Central memory CD8-positive, alpha-beta T cell (primary cell): ENCODE results near the gene MEAK7.
A peak's percentile ranks its signal among the peaks of the same experiment; 100 is the strongest.
"Not testable (repeated sequence)": the region's sequence is repeated elsewhere in the genome, so short reads cannot be mapped to it uniquely, and the experiment has no call there.

Source experiments
- ATAC-seq: fragments of 150-1000 bp; cut with Tn5 transposase; replicated peaks from 2 replicates; pipeline ENCODE4 v1.10.0; 2022; ENCODE audit warnings: mild to moderate bottlenecking, moderate FRiP score, moderate number of reproducible peaks; ENCODE audit not compliant: poor library complexity, severe bottlenecking; ENCODE audit errors: extremely low read depth
- DNase-seq, 2 donors: peaks; one replicate each; pipeline ENCODE4 v3.0.0; 2021; ENCODE audit warnings: low spot score in 2 of 2
- H3K27ac Mint-ChIP-seq: one replicate; pipeline ENCODE4 v1.8.0; 2022; ENCODE audit warnings: low read depth, mild to moderate bottlenecking, moderate library complexity, mixed read lengths
- H3K27me3 Mint-ChIP-seq: one replicate; pipeline ENCODE4 v1.8.0; 2022; ENCODE audit warnings: mixed read lengths
- H3K36me3 Mint-ChIP-seq: one replicate; pipeline ENCODE4 v1.8.0; 2022; ENCODE audit warnings: mild to moderate bottlenecking, moderate library complexity, mixed read lengths; ENCODE audit not compliant: insufficient read depth
- H3K4me1 Mint-ChIP-seq: one replicate; pipeline ENCODE4 v1.8.0; 2022; ENCODE audit warnings: mixed read lengths
- H3K4me3 Mint-ChIP-seq: one replicate; pipeline ENCODE4 v1.8.0; 2022; ENCODE audit warnings: mild to moderate bottlenecking, moderate library complexity, mixed read lengths
- H3K9me3 Mint-ChIP-seq: one replicate; pipeline ENCODE4 v1.8.0; 2022; ENCODE audit warnings: mixed read lengths

Gene MEAK7

GRCh38 chr16:84529607-84530006 lies 25.1 kb upstream of the MEAK7 start:
- H3K27ac Mint-ChIP-seq: no peak overlapping the region
- H3K4me1 Mint-ChIP-seq: no peaks in the 10 kb centered on the region
- no peak for ATAC-seq
- peaks cover 8% of the 10 kb centered on the region for H3K9me3 Mint-ChIP-seq
- no peaks in the 10 kb centered on the region for H3K36me3 Mint-ChIP-seq
- no peak overlapping the region for H3K4me3 Mint-ChIP-seq
- DNase-seq: no peak
- H3K27me3 Mint-ChIP-seq: no peaks in the 10 kb centered on the region

GRCh38 chr16:84528322-84528721 lies 23.9 kb upstream of the MEAK7 start:
- no peak for DNase-seq

GRCh38 chr16:84527532-84528269 lies 23.2 kb upstream of the MEAK7 start:
- H3K4me3 Mint-ChIP-seq: no peak overlapping the region
- no peak for ATAC-seq
- H3K4me1 Mint-ChIP-seq: no peaks in the 10 kb centered on the region
- H3K27ac Mint-ChIP-seq: no peak overlapping the region
- H3K9me3 Mint-ChIP-seq: peaks cover 8% of the 10 kb centered on the region
- DNase-seq: no peak
- no peaks in the 10 kb centered on the region for H3K36me3 Mint-ChIP-seq
- no peaks in the 10 kb centered on the region for H3K27me3 Mint-ChIP-seq

More at GRCh38 chr16:84528322-84528721, 23.9 kb upstream of the MEAK7 start:
- no peaks in the 10 kb centered on the region for H3K4me1 Mint-ChIP-seq
- H3K27ac Mint-ChIP-seq: no peak overlapping the region
- no peak for ATAC-seq
- no peaks in the 10 kb centered on the region for H3K27me3 Mint-ChIP-seq
- H3K9me3 Mint-ChIP-seq: peaks cover 8% of the 10 kb centered on the region
- H3K4me3 Mint-ChIP-seq: no peak overlapping the region
- H3K36me3 Mint-ChIP-seq: no peaks in the 10 kb centered on the region

GRCh38 chr16:84526794-84527531 lies 22.5 kb upstream of the MEAK7 start:
- no peak for DNase-seq
- no peaks in the 10 kb centered on the region for H3K36me3 Mint-ChIP-seq
- H3K9me3 Mint-ChIP-seq: peaks cover 8% of the 10 kb centered on the region
- no peak for ATAC-seq
- no peak overlapping the region for H3K27ac Mint-ChIP-seq
- H3K27me3 Mint-ChIP-seq: no peaks in the 10 kb centered on the region
- no peaks in the 10 kb centered on the region for H3K4me1 Mint-ChIP-seq
- no peak overlapping the region for H3K4me3 Mint-ChIP-seq

- H3K27ac Mint-ChIP-seq, H3K4me1 Mint-ChIP-seq, H3K4me3 Mint-ChIP-seq, H3K27me3 Mint-ChIP-seq, ATAC-seq, H3K36me3 Mint-ChIP-seq, H3K9me3 Mint-ChIP-seq, DNase-seq: not testable (repeated sequence)
These were observed 20.6 kb upstream of the MEAK7 start for GRCh38 chr16:84524941-84525581.

GRCh38 chr16:84524346-84524920 lies 20.0 kb upstream of the MEAK7 start:
- ATAC-seq (no peak), DNase-seq (no peak)
- Mint-ChIP-seq H3K27me3 (no peaks in the 10 kb centered on the region), H3K4me3 (no peak overlapping the region), H3K36me3 (peaks cover 2% of the 10 kb centered on the region), H3K4me1 (peaks cover 14% of the 10 kb centered on the region), H3K9me3 (peaks cover 6% of the 10 kb centered on the region), H3K27ac (no peak overlapping the region)

GRCh38 chr16:84521497-84521770 lies 17.0 kb upstream of the MEAK7 start:
- Mint-ChIP-seq H3K4me3 (no peak overlapping the region), H3K27ac (no peak overlapping the region), H3K36me3 (peaks cover 8% of the 10 kb centered on the region)

GRCh38 chr16:84520725-84521496 lies 16.5 kb upstream of the MEAK7 start:
- H3K4me1 Mint-ChIP-seq: peaks cover 38% of the 10 kb centered on the region
- DNase-seq: no peak
- H3K27ac Mint-ChIP-seq: no peak overlapping the region
- H3K4me3 Mint-ChIP-seq: no peak overlapping the region
- H3K27me3 Mint-ChIP-seq: no peaks in the 10 kb centered on the region
- H3K9me3 Mint-ChIP-seq: no peaks in the 10 kb centered on the region
- ATAC-seq: no peak
- peaks cover 8% of the 10 kb centered on the region for H3K36me3 Mint-ChIP-seq

More at GRCh38 chr16:84521497-84521770, 17.0 kb upstream of the MEAK7 start:
- Mint-ChIP-seq H3K4me1 (peaks cover 33% of the 10 kb centered on the region), H3K9me3 (no peaks in the 10 kb centered on the region), H3K27me3 (no peaks in the 10 kb centered on the region)
- ATAC-seq (no peak), DNase-seq (no peak)

- DNase-seq: no peak
- no peak overlapping the region for H3K27ac Mint-ChIP-seq
- peaks cover 46% of the 10 kb centered on the region for H3K4me1 Mint-ChIP-seq
- H3K27me3 Mint-ChIP-seq: no peaks in the 10 kb centered on the region
- H3K36me3 Mint-ChIP-seq: peaks cover 11% of the 10 kb centered on the region
- peak overlapping the region; percentile 25 for H3K4me3 Mint-ChIP-seq
- ATAC-seq: no peak
- no peaks in the 10 kb centered on the region for H3K9me3 Mint-ChIP-seq
These were observed 15.4 kb upstream of the MEAK7 start for GRCh38 chr16:84519855-84520254.

- Mint-ChIP-seq H3K4me3 (peak overlapping the region; percentile 56), H3K4me1 (peaks cover 56% of the 10 kb centered on the region), H3K27me3 (no peaks in the 10 kb centered on the region), H3K9me3 (no peaks in the 10 kb centered on the region), H3K36me3 (peaks cover 12% of the 10 kb centered on the region), H3K27ac (peak overlapping the region; percentile 70)
- ATAC-seq (peak; percentile 66), DNase-seq (peak; percentile 39 to 73)
These were observed 14.4 kb upstream of the MEAK7 start for GRCh38 chr16:84518804-84519341.

GRCh38 chr16:84518220-84518619 lies 13.8 kb upstream of the MEAK7 start:
- not testable (repeated sequence) for H3K9me3 Mint-ChIP-seq, DNase-seq, ATAC-seq, H3K27me3 Mint-ChIP-seq
- H3K36me3 Mint-ChIP-seq: peaks cover 12% of the 10 kb centered on the region
- H3K4me3 Mint-ChIP-seq: peak overlapping the region; percentile 56
- peak overlapping the region; percentile 70 for H3K27ac Mint-ChIP-seq
- peaks cover 63% of the 10 kb centered on the region for H3K4me1 Mint-ChIP-seq

GRCh38 chr16:84517366-84517765 lies 12.9 kb upstream of the MEAK7 start:
- Mint-ChIP-seq H3K36me3 (peaks cover 12% of the 10 kb centered on the region), H3K4me1 (peaks cover 66% of the 10 kb centered on the region), H3K4me3 (no peak overlapping the region), H3K27me3 (no peaks in the 10 kb centered on the region), H3K27ac (no peak overlapping the region), H3K9me3 (no peaks in the 10 kb centered on the region)
- no peak for ATAC-seq
- DNase-seq: no peak
